Right lobe of liver (tissue), 4 donors: ENCODE data around the gene SRP9.

Source experiments
- CTCF ChIP-seq, 4 donors: fragments of 200-600 bp in 3 of 4; fragments of 450-650 bp in 1 of 4; IDR thresholded peaks; one replicate each; pipeline versions ENCODE4 v1.5.1 to v1.8.0; 2016 to 2022; ENCODE audit warnings: antibody characterized with exemption in 4 of 4, mild to moderate bottlenecking in 2 of 4
- POLR2A ChIP-seq: fragments of 450-650 bp; IDR thresholded peaks from one replicate; pipeline ENCODE4 v1.6.1; 2017; ENCODE audit warnings: antibody characterized with exemption, mild to moderate bottlenecking
- donor health status: DM: no; HTN: no; CAD: no.
- donor health status: DM: no; HTN: no; CAD: no.
- donor health status: DM: no; HTN: yes; CAD: no.

- TF ChIP-seq CTCF (IDR thresholded peaks at IDR 0.05) = no peak
- TF ChIP-seq POLR2A = no peak
Observed at GRCh38 chr1:225738763-225739162, 38.9 kb upstream of the SRP9 start.
